AG04449 (cell line): ENCODE data around the gene SLC7A4.

ENCODE experiments used
- CTCF ChIA-PET: fragments of 350-600 bp; formaldehyde crosslinking; extraction: SDS; loops from one replicate; lab custom pipeline; 2021; ENCODE audit warnings: antibody characterized with exemption; lab: Yijun Ruan, JAX
- POLR2A ChIA-PET: fragments of 400-600, 350-600 bp; formaldehyde crosslinking; extraction: SDS; loops from one replicate; lab custom pipeline; 2020; ENCODE audit warnings: antibody characterized with exemption, inconsistent platforms; lab: Yijun Ruan, JAX
- DNase-seq: peaks from one replicate; pipeline ENCODE4 v3.0.0-alpha.2; 2010; ENCODE audit warnings: low read depth, low spot score
- H3K4me3 ChIP-seq: 2 replicates; pipeline ENCODE4 v1.5.1; 2011; ENCODE audit warnings: low read depth, mild to moderate bottlenecking, control low read depth, low read length
- CTCF ChIP-seq: IDR thresholded peaks from one replicate; pipeline ENCODE4 v1.5.1; 2011; ENCODE audit warnings: mild to moderate bottlenecking, moderate library complexity, low read length, control low read depth, inconsistent platforms; ENCODE audit not compliant: insufficient read depth; ENCODE audit errors: missing control alignments

The SLC7A4 gene

GRCh38 chr22:21022507-21022906, 9.9 kb downstream of the SLC7A4 start:
- CTCF ChIA-PET, result no interaction called here
- TF ChIP-seq CTCF, result no peak
- POLR2A ChIA-PET, result no interaction called here
- no peak overlapping the region for H3K4me3 ChIP-seq
- no peak for DNase-seq

- CTCF ChIA-PET, result interaction anchor here (0.6 to 1.7 kb wide), 6 partner anchors 8 to 369 kb away, joined by 3 to 4 read pairs (median 3); no protein-coding TSS in a partner anchor
- no peak for DNase-seq
- peak; percentile 35 for TF ChIP-seq CTCF
- H3K4me3 ChIP-seq, result no peak overlapping the region
- POLR2A ChIA-PET, result no interaction called here
Observed at GRCh38 chr22:21020802-21021429, 11.4 kb downstream of the SLC7A4 start.

- ChIA-PET POLR2A (no interaction called here), CTCF (interaction anchor here (0.9 kb wide), 1 partner anchor 83 kb away, joined by 3 read pairs; no protein-coding TSS in a partner anchor)
- H3K4me3 ChIP-seq, result no peak overlapping the region
- DNase-seq, result no peak
- no peak for TF ChIP-seq CTCF
Observed at GRCh38 chr22:21018314-21018713, 14.0 kb downstream of the SLC7A4 start.

- CTCF ChIA-PET, result interaction anchor here (3.4 kb wide), 1 partner anchor 11 kb away, joined by 9 read pairs; no protein-coding TSS in a partner anchor
Observed at GRCh38 chr22:21016644-21017420, 15.5 kb downstream of the SLC7A4 start.

GRCh38 chr22:21015466-21016006, 16.8 kb downstream of the SLC7A4 start:
- ChIA-PET CTCF (interaction anchor here (1.8 to 3.4 kb wide), 3 partner anchors 12 to 86 kb away, joined by 5 to 9 read pairs (median 9); partner anchors contain the start of gene LZTR1), POLR2A (interaction anchor here (0.8 to 1.4 kb wide), 3 partner anchors 13 to 34 kb away, joined by 3 to 4 read pairs (median 3); partner anchors contain the start of gene LZTR1)
- peak overlapping the region; percentile 69 for H3K4me3 ChIP-seq
- no peak for DNase-seq
- no peak for TF ChIP-seq CTCF

More at GRCh38 chr22:21016644-21017420, 15.5 kb downstream of the SLC7A4 start:
- H3K4me3 ChIP-seq, result no peak overlapping the region
- no peak for DNase-seq
- TF ChIP-seq CTCF, result no peak
- POLR2A ChIA-PET, result no interaction called here
